HepG2 (cell line): ENCODE measurements around the gene DSCAM. TPM values are rescaled to one million over a fixed set of nuclear protein-coding genes. Genes with fewer than 3 reads are reported as not detected.

Experiments used
- ATAC-seq: fragments of 200-7000 bp; cut with Tn5 transposase; 3 replicates; pipeline ENCODE4 v1.9.1; 2020; ENCODE audit warnings: mild to moderate bottlenecking, moderate library complexity
- BruUV-seq: library from RNA; stranded (reverse); fragments of 400-500 nt; replicated peaks from 2 replicates; lab custom pipeline; 2021; lab: Mats Ljungman, UMichigan
- CTCF ChIA-PET: fragments of 300-600 bp; formaldehyde crosslinking; extraction: SDS; loops from one replicate; lab custom pipeline; 2021; ENCODE audit warnings: low total read pairs, inconsistent platforms, low intra/inter-chr PET ratio; lab: Yijun Ruan, JAX
- POLR2A ChIA-PET: fragments of 350-600 bp; sonication (Branson Sonifier 250); formaldehyde crosslinking; loops from one replicate; lab custom pipeline; 2020; ENCODE audit warnings: antibody characterized with exemption, inconsistent platforms; lab: Yijun Ruan, JAX
- DNase-seq: peaks from one replicate; pipeline ENCODE4 v3.0.0-alpha.2; 2015; ENCODE audit warnings: low spot score
- FAIRE-seq: peaks from 3 replicates; lab custom pipeline; 2011; peaks lifted over from hg19 to GRCh38; lab: Jason Lieb, UNC
- H2AFZ ChIP-seq: one replicate; pipeline ENCODE4 v1.6.1; 2011; ENCODE audit warnings: low read length, inconsistent platforms
- H3K27ac ChIP-seq: fragments of 300-600 bp; 3 replicates; pipeline ENCODE4 v1.8.0; 2011; ENCODE audit warnings: mixed run types, mild to moderate bottlenecking, mixed read lengths, low read length, inconsistent platforms; ENCODE audit not compliant: insufficient read depth; ENCODE audit errors: extremely low read length
- H3K27me3 ChIP-seq, 2 experiments: fragments of 200-600 bp in 1 of 2; 2 replicates in 1 of 2; 3 replicates in 1 of 2; pipeline versions ENCODE4 v1.6.0 to v1.8.0; 2011; ENCODE audit warnings: low read length in 2 of 2, mild to moderate bottlenecking in 2 of 2, moderate library complexity in 2 of 2, inconsistent platforms in 1 of 2; ENCODE audit not compliant: insufficient read depth in 2 of 2, control insufficient read depth in 1 of 2
- H3K36me3 ChIP-seq, 2 experiments: fragments of 200-600 bp in 1 of 2; replicated peaks in 1 of 2; 2 replicates in 1 of 2; 3 replicates in 1 of 2; pipeline versions ENCODE4 v1.5.1 to v1.8.0; 2011; ENCODE audit warnings: low read length in 2 of 2, inconsistent platforms in 1 of 2; ENCODE audit not compliant: insufficient read depth in 2 of 2, control insufficient read depth in 1 of 2
- H3K4me1 ChIP-seq: 2 replicates; pipeline ENCODE4 v1.5.1; 2012; ENCODE audit warnings: low read length, inconsistent platforms; ENCODE audit not compliant: insufficient read depth
- H3K4me2 ChIP-seq: 2 replicates; pipeline ENCODE4 v1.6.0; 2011; ENCODE audit warnings: low read depth, low read length, inconsistent platforms
- H3K4me3 ChIP-seq, 3 experiments: fragments of 200-600 bp in 1 of 3; sonication (generic), shearing (Covaris generic) in 1 of 3; replicated peaks in 1 of 3; 2 replicates each; pipeline ENCODE4 v1.5.1; 2011 to 2016; ENCODE audit warnings: low read length in 3 of 3, inconsistent platforms in 2 of 3, low read depth in 2 of 3, mild to moderate bottlenecking in 2 of 3, control low read depth in 1 of 3, mixed read lengths in 1 of 3; ENCODE audit not compliant: insufficient read depth in 1 of 3
- H3K79me2 ChIP-seq: one replicate; pipeline ENCODE4 v1.6.1; 2011; ENCODE audit warnings: low read length, inconsistent platforms; ENCODE audit not compliant: insufficient read depth
- H3K9ac ChIP-seq: 2 replicates; pipeline ENCODE4 v1.6.0; 2011; ENCODE audit warnings: mild to moderate bottlenecking, low read depth, low read length, inconsistent platforms; ENCODE audit not compliant: insufficient read depth
- H3K9me3 ChIP-seq: 2 replicates; pipeline ENCODE4 v1.5.1; 2012; ENCODE audit warnings: mild to moderate bottlenecking, low read length
- H4K20me1 ChIP-seq: 2 replicates; pipeline ENCODE4 v1.6.0; 2011; ENCODE audit warnings: inconsistent platforms, mild to moderate bottlenecking, low read length, moderate library complexity; ENCODE audit not compliant: insufficient read depth
- DMTF1 ChIP-seq: sonication (generic); formaldehyde crosslinking; IDR thresholded peaks from 2 replicates; pipeline ENCODE4 v1.4.0; 2020; ENCODE audit warnings: mild to moderate bottlenecking, missing genetic modification reagents
- ELK4 ChIP-seq: sonication (generic); formaldehyde crosslinking; IDR thresholded peaks from 2 replicates; pipeline ENCODE4 v1.9.0; 2021; ENCODE audit warnings: missing genetic modification reagents, borderline replicate concordance
- FOXK2 ChIP-seq: fragments of 450-650 bp; IDR thresholded peaks from 2 replicates; pipeline ENCODE4 v1.6.1; 2016
- GFI1 ChIP-seq: sonication (generic); formaldehyde crosslinking; IDR thresholded peaks from 2 replicates; pipeline ENCODE4 v1.5.0; 2020; ENCODE audit warnings: missing genetic modification reagents, mild to moderate bottlenecking, borderline replicate concordance
- HMGXB4 ChIP-seq, 2 experiments: sonication (generic) in 1 of 2; formaldehyde crosslinking in 1 of 2; IDR thresholded peaks; 2 replicates each; pipeline versions ENCODE4 v1.4.0 to v1.6.1; 2018 to 2020; ENCODE audit warnings: missing genetic modification reagents in 2 of 2, borderline replicate concordance in 1 of 2, low read depth in 1 of 2, mild to moderate bottlenecking in 1 of 2, missing biosample characterization in 1 of 2
- IKZF5 ChIP-seq: IDR thresholded peaks from 2 replicates; pipeline ENCODE4 v1.6.1; 2018; ENCODE audit warnings: missing genetic modification reagents, mild to moderate bottlenecking, missing compliant biosample characterization
- MTA1 ChIP-seq: sonication (generic); formaldehyde crosslinking; IDR thresholded peaks from 2 replicates; pipeline ENCODE4 v1.4.0; 2020; ENCODE audit warnings: missing genetic modification reagents, mild to moderate bottlenecking, borderline replicate concordance
- NKX3-1 ChIP-seq: sonication (generic); formaldehyde crosslinking; IDR thresholded peaks from 2 replicates; pipeline ENCODE4 v1.5.0; 2020; ENCODE audit warnings: missing genetic modification reagents
- RBM22 ChIP-seq: fragments of 200-400 bp; formaldehyde crosslinking; optimal IDR thresholded peaks from 2 replicates; pipeline ENCODE3; 2017; ENCODE audit warnings: mild to moderate bottlenecking, low read length, moderate library complexity
- REXO4 ChIP-seq: sonication (generic); formaldehyde crosslinking; IDR thresholded peaks from 2 replicates; pipeline ENCODE4 v1.8.0; 2022; ENCODE audit warnings: missing genetic modification reagents, mild to moderate bottlenecking, borderline replicate concordance
- SP140L ChIP-seq: sonication (generic); formaldehyde crosslinking; IDR thresholded peaks from 2 replicates; pipeline ENCODE4 v1.4.0; 2020; ENCODE audit warnings: missing genetic modification reagents, borderline replicate concordance
- SSRP1 ChIP-seq: IDR thresholded peaks from 2 replicates; pipeline ENCODE4 v1.6.1; 2016; ENCODE audit warnings: control low read depth
- ZKSCAN1 ChIP-seq: fragments of 150-350 bp; IDR thresholded peaks from 2 replicates; pipeline ENCODE4 v1.6.1; 2014; ENCODE audit warnings: low read length
- ZNF333 ChIP-seq: sonication (generic); formaldehyde crosslinking; IDR thresholded peaks from 2 replicates; pipeline ENCODE4 v1.4.0; 2020; ENCODE audit warnings: mild to moderate bottlenecking, missing genetic modification reagents, borderline replicate concordance
- ZNF512B ChIP-seq: sonication (generic); formaldehyde crosslinking; IDR thresholded peaks from 2 replicates; pipeline ENCODE4 v1.5.1; 2020; ENCODE audit warnings: missing genetic modification reagents, mild to moderate bottlenecking, borderline replicate concordance
- WGBS: methylation state at CpG from one replicate; pipeline ENCODE4 v1.1.6; 2017; ENCODE audit warnings: low lambda C conversion rate; 5-methylcytosine and 5-hydroxymethylcytosine counted together
- in situ Hi-C: cut with HindIII; loops from 2 replicates; pipeline ENCODE4 v1.10.0; 2017; ENCODE audit warnings: low pct_unique_long_range_greater_than_20kb; ENCODE audit not compliant: extremely low pct_ligation_motif_present
- intact Hi-C: fragments of 100-400 bp; cut with micrococcal nuclease; formaldehyde crosslinking; loops from one replicate; pipeline ENCODE4 v1.10.0; 2022; ENCODE audit not compliant: unreplicated experiment
- polyA plus RNA-seq, 8 experiments: library from polyadenylated mRNA; depleted of rRNA in 3 of 8; stranded (reverse) in 7 of 8; unstranded in 1 of 8; fragments of >200 nt; fragmentation: Illumina TruSeq in 4 of 8; extraction: Trizol in 4 of 8; gene quantifications; 2 replicates each; pipeline versions ENCODE4 v1.2.1 to v1.2.3, GENCODE V29; 2011 to 2016; ENCODE audit warnings: low read depth in 4 of 8, missing spikeins in 1 of 8, mixed read lengths in 1 of 8; ENCODE audit not compliant: insufficient read depth in 1 of 8
- total RNA-seq, 5 experiments: library from RNA; depleted of rRNA; stranded (reverse); fragments of >200 nt; fragmentation: Illumina TruSeq; extraction: Trizol; gene quantifications; 2 replicates each; pipeline ENCODE4 v1.2.3, GENCODE V29; 2016; ENCODE audit warnings: low read depth in 1 of 5

DSCAM gene
- total and polyA plus RNA-seq, 2 of the 13 experiments (the other 11 are each of a cell fraction or from before 2014, with no cell fraction given): not detected

GRCh38 chr21:40337981-40338380 lies 509.0 kb downstream of the DSCAM start:
- ATAC-seq (no peak), DNase-seq (no peak), FAIRE-seq (no peak)
- peaks cover 70% of the 10 kb centered on the region for H3K9me3 ChIP-seq
- no peaks in the 10 kb centered on the region for H3K27me3 ChIP-seq
- no TSS peak for BruUV-seq
- no peaks in the 10 kb centered on the region for H4K20me1 ChIP-seq
- POLR2A ChIA-PET: no interaction called here
- no peak overlapping the region for H3K27ac ChIP-seq
- in situ Hi-C loops: no loop called here
- WGBS: 40% methylated on average over 13 of the region's 13 CpGs
- H2AFZ ChIP-seq: no peak overlapping the region
- no peak overlapping the region for H3K4me3 ChIP-seq
- no peaks in the 10 kb centered on the region for H3K36me3 ChIP-seq
- CTCF ChIA-PET: no interaction called here
- H3K4me1 ChIP-seq: no peaks in the 10 kb centered on the region
- H3K79me2 ChIP-seq: no peaks in the 10 kb centered on the region
- H3K4me2 ChIP-seq: no peak overlapping the region
- no peak overlapping the region for H3K9ac ChIP-seq
- TF ChIP-seq ELK4 (CRISPR knock-in tag): no peak
- no peak for TF ChIP-seq SP140L (CRISPR knock-in tag)
- TF ChIP-seq RBM22: no peak
- no peak for TF ChIP-seq FOXK2
- TF ChIP-seq NKX3-1 (CRISPR knock-in tag): no peak
- no peak for TF ChIP-seq ZNF333 (CRISPR knock-in tag)
- TF ChIP-seq ZNF512B (CRISPR knock-in tag): no peak
- TF ChIP-seq IKZF5 (CRISPR knock-in tag): no peak
- no peak for TF ChIP-seq HMGXB4 (CRISPR knock-in tag; IDR thresholded peaks at IDR 0.05; ENCODE audit: borderline replicate concordance in 1 of 2, low read depth in 1 of 2)
- TF ChIP-seq ZKSCAN1: no peak
- TF ChIP-seq GFI1: no peak
- no peak for TF ChIP-seq MTA1 (CRISPR knock-in tag)
- TF ChIP-seq SSRP1 (CRISPR knock-in tag): no peak
- TF ChIP-seq DMTF1: no peak
- TF ChIP-seq REXO4 (CRISPR knock-in tag): no peak
- intact Hi-C loops: no loop called here
